Heart left ventricle (tissue), 16 donors: Measurements from ENCODE around the gene SETD2. TPM values are rescaled to one million over a fixed set of nuclear protein-coding genes. Genes with fewer than 3 reads are reported as not detected.

Experiments used
- ATAC-seq, 4 donors: fragments of 200-7000 bp; cut with Tn5 transposase; one replicate each; pipeline ENCODE4 v1.9.1; 2020 to 2022; ENCODE audit warnings: moderate library complexity in 4 of 4, mild to moderate bottlenecking in 3 of 4, moderate number of reproducible peaks in 1 of 4
- DNase-seq, 5 donors: peaks; one replicate each; pipeline ENCODE4 v3.0.0-alpha.2; 2020
- H3K27ac ChIP-seq, 12 donors: fragments of 200-600 bp; sonication (generic) in 4 of 12; one replicate each; pipeline versions ENCODE4 v1.5.0 to v1.8.0; 2016 to 2022; ENCODE audit warnings: mild to moderate bottlenecking in 2 of 12
- H3K27me3 ChIP-seq, 9 donors: fragments of 200-600 bp; sonication (generic) in 2 of 9; one replicate each; pipeline versions ENCODE4 v1.5.1 to v1.8.0; 2016 to 2022; ENCODE audit warnings: mild to moderate bottlenecking in 3 of 9
- H3K36me3 ChIP-seq, 9 donors: fragments of 200-600 bp; sonication (generic) in 2 of 9; one replicate each; pipeline versions ENCODE4 v1.5.0 to v1.8.0; 2018 to 2022; ENCODE audit warnings: mild to moderate bottlenecking in 2 of 9
- H3K4me1 ChIP-seq, 12 donors: fragments of 200-600 bp; sonication (generic) in 4 of 12; one replicate each; pipeline versions ENCODE4 v1.5.0 to v1.8.0; 2016 to 2022; ENCODE audit warnings: mild to moderate bottlenecking in 3 of 12
- H3K4me3 ChIP-seq, 12 donors: fragments of 200-600 bp; sonication (generic) in 4 of 12; one replicate each; pipeline versions ENCODE4 v1.5.0 to v1.8.0; 2017 to 2022; ENCODE audit warnings: mild to moderate bottlenecking in 9 of 12, moderate library complexity in 4 of 12
- H3K9me3 ChIP-seq, 12 donors: fragments of 200-600 bp; sonication (generic) in 4 of 12; one replicate each; pipeline versions ENCODE4 v1.5.0 to v1.8.0; 2016 to 2022; ENCODE audit warnings: mild to moderate bottlenecking in 1 of 12
- POLR2A ChIP-seq, 2 donors: fragments of 450-650 bp; IDR thresholded peaks; one replicate each; pipeline ENCODE4 v1.6.1; 2017; ENCODE audit warnings: antibody characterized with exemption in 2 of 2, mild to moderate bottlenecking in 2 of 2, moderate library complexity in 2 of 2
- WGBS, 4 donors: extraction: QIAGEN DNeasy Blood & Tissue Kit in 2 of 4; methylation state at CpG; one replicate each; pipeline versions ENCODE4 v1.1.5 to v1.1.7; 2013 to 2018; 5-methylcytosine and 5-hydroxymethylcytosine counted together
- intact Hi-C, 10 donors: fragments of 100-400 bp; cut with DNase I; formaldehyde crosslinking; loops; one replicate each; pipeline versions ENCODE4 v1.11.1 to v1.14.2; 2022
- polyA plus RNA-seq, 2 donors: library from polyadenylated mRNA; stranded (reverse); fragments of 200-250 nt; gene quantifications; one replicate each; pipeline ENCODE4 v1.2.3, GENCODE V29; 2013
- total RNA-seq, 9 donors: library from RNA; depleted of rRNA in 2 of 9; stranded (reverse); fragments of >200 nt in 2 of 9; fragmentation: NEBNext Ultra II Directional in 3 of 9; extraction: Animal tissue kit (Norgen Biotek cat#: 25700) in 3 of 9; gene quantifications; one replicate each; pipeline versions ENCODE4 v1.1.0 to v1.2.4, GENCODE V29; 2016 to 2023
- TF ChIP-seq, protein P1 (sequence below), 12 donors: fragments of 200-600 bp; sonication (generic) in 4 of 12; IDR thresholded peaks; one replicate each; pipeline versions ENCODE4 v1.5.0 to v1.8.0; 2018 to 2022; ENCODE audit warnings: antibody characterized with exemption in 12 of 12, mild to moderate bottlenecking in 5 of 12
- donor health status: ischemic (EF 13 %, LVEDD 7.1; RV severe dilation, severe dysfunction).
- donor health status: healthy with polysubstance abuse.
- donor health status: DM: no; HTN: yes; CAD: no.
- donor health status: DM: no; HTN: no; CAD: no.
- donor health status: ischemic (EF 25% LVEDD 6.9; RV normal size, moderate dysfunction).
- donor health status: ischemic (EF 25% LVEDD 5.7; RV mildly dilated, moderate dysfunction).
- donor health status: healthy.
- donor health status: DM: yes; HTN: yes; CAD: no.
- donor health status: ischemic (EF 35%, LVEDD 5.7; RV mildly dilated, moderate dysfunction).
- donor health status: nonischemic (EF 11% LVEDD 7.7; RV severe dilation, severe dysfunction).
- donor health status: DM: yes; HTN: yes; CAD: no.
- donor health status: PGD.
- donor health status: ischemic (EF 29% LVEDD 5.4; RV normal size, mild dysfunction).
- donor health status: nonischemic (EF 23%, LVEDD 6.1; RV moderate dilation, normal function).

Gene SETD2
- total and polyA plus RNA-seq, 11 donors = 9.0 to 34.1 (median 29.9) TPM

- intact Hi-C loops = no loop called here
- DNase-seq = no peak
- peak in 2 of 4 donors; percentile 32 to 36 for ATAC-seq
- WGBS, 4 donors = 91 to 99% (median 96%) methylated on average over 6 of the region's 6 CpGs
- peaks cover 0 to 75% (median 37%) of the 10 kb centered on the region in 9 donors for H3K36me3 ChIP-seq
- peaks cover 0 to 22% (median 0%) of the 10 kb centered on the region in 12 donors for H3K4me1 ChIP-seq
- H3K4me3 ChIP-seq = no peak overlapping the region
- H3K27ac ChIP-seq = no peak overlapping the region
- H3K9me3 ChIP-seq = no peaks in the 10 kb centered on the region
- TF ChIP-seq, protein P1, sequence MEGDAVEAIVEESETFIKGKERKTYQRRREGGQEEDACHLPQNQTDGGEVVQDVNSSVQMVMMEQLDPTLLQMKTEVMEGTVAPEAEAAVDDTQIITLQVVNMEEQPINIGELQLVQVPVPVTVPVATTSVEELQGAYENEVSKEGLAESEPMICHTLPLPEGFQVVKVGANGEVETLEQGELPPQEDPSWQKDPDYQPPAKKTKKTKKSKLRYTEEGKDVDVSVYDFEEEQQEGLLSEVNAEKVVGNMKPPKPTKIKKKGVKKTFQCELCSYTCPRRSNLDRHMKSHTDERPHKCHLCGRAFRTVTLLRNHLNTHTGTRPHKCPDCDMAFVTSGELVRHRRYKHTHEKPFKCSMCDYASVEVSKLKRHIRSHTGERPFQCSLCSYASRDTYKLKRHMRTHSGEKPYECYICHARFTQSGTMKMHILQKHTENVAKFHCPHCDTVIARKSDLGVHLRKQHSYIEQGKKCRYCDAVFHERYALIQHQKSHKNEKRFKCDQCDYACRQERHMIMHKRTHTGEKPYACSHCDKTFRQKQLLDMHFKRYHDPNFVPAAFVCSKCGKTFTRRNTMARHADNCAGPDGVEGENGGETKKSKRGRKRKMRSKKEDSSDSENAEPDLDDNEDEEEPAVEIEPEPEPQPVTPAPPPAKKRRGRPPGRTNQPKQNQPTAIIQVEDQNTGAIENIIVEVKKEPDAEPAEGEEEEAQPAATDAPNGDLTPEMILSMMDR (IDR thresholded peaks at IDR 0.05) = no peak
- TF ChIP-seq POLR2A (IDR thresholded peaks at IDR 0.05) = no peak
- no peaks in the 10 kb centered on the region for H3K27me3 ChIP-seq
Measured at GRCh38 chr3:47057212-47057671, 106.7 kb downstream of the SETD2 start.

- intact Hi-C loops = no loop called here
- WGBS, 4 donors = 91 to 100% (median 96%) methylated on average over 3 of the region's 3 CpGs
- TF ChIP-seq, protein P1 (IDR thresholded peaks at IDR 0.05) = no peak
- TF ChIP-seq POLR2A (IDR thresholded peaks at IDR 0.05) = no peak
Measured at GRCh38 chr3:47056705-47057104, 107.2 kb downstream of the SETD2 start.

GRCh38 chr3:47054412-47054811 lies 109.5 kb downstream of the SETD2 start:
- no peak for TF ChIP-seq POLR2A (IDR thresholded peaks at IDR 0.05)
- TF ChIP-seq, protein P1 (IDR thresholded peaks at IDR 0.05) = no peak
- no peak for ATAC-seq
- intact Hi-C loops = no loop called here

More at GRCh38 chr3:47056705-47057104, 107.2 kb downstream of the SETD2 start:
- no peak for DNase-seq
- no peaks in the 10 kb centered on the region for H3K9me3 ChIP-seq
- H3K4me1 ChIP-seq = peaks cover 0 to 22% (median 0%) of the 10 kb centered on the region in 12 donors
- peaks cover 0 to 75% (median 37%) of the 10 kb centered on the region in 9 donors for H3K36me3 ChIP-seq
- peak in 1 of 4 donors; percentile 31 for ATAC-seq
- no peak overlapping the region for H3K27ac ChIP-seq
- no peak overlapping the region for H3K4me3 ChIP-seq
- H3K27me3 ChIP-seq = no peaks in the 10 kb centered on the region

DNA sequence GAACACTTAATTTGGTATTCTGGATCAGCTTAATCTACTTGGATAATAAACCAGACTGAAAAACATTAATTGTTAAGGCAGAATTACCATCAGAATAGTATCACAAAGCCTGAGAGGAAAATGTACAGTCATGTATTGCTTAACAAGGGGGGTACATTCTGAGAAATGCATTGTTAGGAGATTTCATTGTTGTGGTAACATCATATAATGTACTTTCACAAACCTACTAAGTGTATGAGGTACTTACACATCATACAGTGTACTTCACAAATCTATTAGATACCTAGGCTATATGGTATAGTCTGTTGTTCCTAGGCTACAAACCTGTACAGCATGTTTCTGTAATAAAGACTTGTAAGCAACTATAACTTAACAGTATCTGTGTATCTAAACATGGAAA lies 116.2 kb downstream of the SETD2 start:
- no peak for ATAC-seq

More at GRCh38 chr3:47054412-47054811, 109.5 kb downstream of the SETD2 start:
- Histone ChIP-seq H3K4me1 (peaks cover 0 to 27% (median 0%) of the 10 kb centered on the region in 12 donors), H3K36me3 (peaks cover 0 to 54% (median 15%) of the 10 kb centered on the region in 9 donors), H3K9me3 (no peaks in the 10 kb centered on the region), H3K27me3 (no peaks in the 10 kb centered on the region), H3K4me3 (no peak overlapping the region), H3K27ac (no peak overlapping the region)
- no peak for DNase-seq

More for the DNA sequence above, 116.2 kb downstream of the SETD2 start:
- H3K4me3 ChIP-seq = no peak overlapping the region
- H3K27me3 ChIP-seq = no peaks in the 10 kb centered on the region
- H3K27ac ChIP-seq = no peak overlapping the region
- H3K36me3 ChIP-seq = peaks cover 0 to 55% (median 27%) of the 10 kb centered on the region in 9 donors
- no peaks in the 10 kb centered on the region for H3K9me3 ChIP-seq
- DNase-seq = no peak
- TF ChIP-seq POLR2A (IDR thresholded peaks at IDR 0.05) = no peak
- TF ChIP-seq, protein P1 (IDR thresholded peaks at IDR 0.05) = no peak
- H3K4me1 ChIP-seq = peaks cover 0 to 7% (median 0%) of the 10 kb centered on the region in 12 donors
- intact Hi-C loops = no loop called here
